ENCODE data around the gene LCK. TPM values are rescaled to one million over a fixed set of nuclear protein-coding genes. Genes with fewer than 3 reads are reported as not detected.

LCK gene
- polyA plus RNA-seq (2012; rRNA removed) = not detected in 2 replicates
- polyA plus RNA-seq (2012; cell fraction: cytosol; rRNA removed) = not detected in 2 replicates
- 0.04 TPM in 1 of 2 replicates, not detected in the other for polyA plus RNA-seq (2012; cell fraction: nucleus; rRNA removed)

GRCh38 chr1:32250893-32251716 is at the start of gene LCK:
Gene LCK (plus strand): TSS chr1:32251265. CDS start chr1:32274330, 23,065 bp downstream.
- H3K36me3 ChIP-seq (replicated peaks in 1 of 2; ENCODE audit: control insufficient read depth in 1 of 2, insufficient read depth in 2 of 2, low read length in 1 of 2) = no peaks in the 10 kb centered on the region
- H3K27ac ChIP-seq (ENCODE audit: low read depth in 2 of 2, low read length in 1 of 2) = no peak within 1 kb of the TSS
- H3K79me2 ChIP-seq (ENCODE audit: insufficient read depth) = no peaks in the 10 kb centered on the region
- no peak within 1 kb of the TSS for H3K4me3 ChIP-seq (ENCODE audit: low read depth in 2 of 2, low read length in 1 of 2)
- H3K4me1 ChIP-seq (ENCODE audit: control insufficient read depth in 1 of 2, insufficient read depth in 2 of 2, low read depth in 1 of 2, low read length in 1 of 2) = peaks cover 2 to 10% of the 10 kb centered on the region in 2 experiments; a peak in 3 of 4 replicates
- DNase-seq = no peak
- H4K20me1 ChIP-seq (ENCODE audit: insufficient read depth) = no peaks in the 10 kb centered on the region
- H2AFZ ChIP-seq (ENCODE audit: low read depth) = no peak within 1 kb of the TSS
- no peaks in the 10 kb centered on the region for H3K9me3 ChIP-seq
- H3K27me3 ChIP-seq (ENCODE audit: insufficient read depth) = no peaks in the 10 kb centered on the region
- CTCF ChIA-PET = interaction anchor here (5.4 kb wide), 1 partner anchor 35 kb away, joined by 45 read pairs; no protein-coding TSS in a partner anchor
- no peak within 1 kb of the TSS for H3K9ac ChIP-seq
- no peaks in the 10 kb centered on the region for H3K9me2 ChIP-seq
- no peak for TF ChIP-seq SIN3A (IDR thresholded peaks at IDR 0.05; ENCODE audit: borderline replicate concordance, low read depth, low read length)
- TF ChIP-seq YY1 (IDR thresholded peaks at IDR 0.05; ENCODE audit: low read depth) = no peak
- TF ChIP-seq SMC3 (IDR thresholded peaks at IDR 0.05; ENCODE audit: low read depth, low read length) = no peak
- TF ChIP-seq EP300 (IDR thresholded peaks at IDR 0.05; ENCODE audit: borderline replicate concordance in 1 of 2, low read depth in 1 of 2, low read length in 1 of 2) = no peak
- no peak for TF ChIP-seq FOXM1 (IDR thresholded peaks at IDR 0.05; ENCODE audit: low read depth)
- no peak for TF ChIP-seq CTCF (IDR thresholded peaks at IDR 0.05)
- no peak for TF ChIP-seq GATA2 (CRISPR knock-in tag; IDR thresholded peaks at IDR 0.05)
- no peak for TF ChIP-seq TEAD4 (IDR thresholded peaks at IDR 0.05; ENCODE audit: borderline replicate concordance, insufficient read depth)
- no peak for TF ChIP-seq RXRA (IDR thresholded peaks at IDR 0.05; ENCODE audit: borderline replicate concordance, low read depth)
- TF ChIP-seq USF2 (IDR thresholded peaks at IDR 0.05; ENCODE audit: borderline replicate concordance, low read depth, low read length) = no peak
- TF ChIP-seq TAF1 (IDR thresholded peaks at IDR 0.05; ENCODE audit: borderline replicate concordance, low read depth, low read length) = no peak
- no peak for TF ChIP-seq JUND (IDR thresholded peaks at IDR 0.05)
- no peak for TF ChIP-seq GABPA (IDR thresholded peaks at IDR 0.05; ENCODE audit: low read depth)
- no peak for TF ChIP-seq NRF1 (IDR thresholded peaks at IDR 0.05; ENCODE audit: low read depth, low read length)
- no peak within 1 kb of the TSS for H3K4me2 ChIP-seq
- POLR2A ChIA-PET = no interaction called here
- WGBS (ENCODE audit: low lambda C conversion rate) = 98% methylated on average over 15 of the region's 25 CpGs
- peaks cover 3% of the 10 kb centered on the region for H3F3A ChIP-seq (replicated peaks; ENCODE audit: insufficient read depth)

All from SK-N-SH (cell line).